Body of pancreas (tissue), 4 donors: Measurements from ENCODE around the gene RBMS1.

ENCODE experiments used
- CTCF ChIP-seq, 7 experiments: fragments of 450-650 bp in 4 of 7; fragments of 200-600 bp in 3 of 7; sonication (generic) in 3 of 7; IDR thresholded peaks; one replicate each; pipeline ENCODE4 v1.5.1; 2016 to 2019; ENCODE audit warnings: antibody characterized with exemption in 7 of 7
- POLR2A ChIP-seq, 3 donors: fragments of 450-650 bp; IDR thresholded peaks; one replicate each; pipeline ENCODE4 v1.6.1; 2016; ENCODE audit warnings: antibody characterized with exemption in 3 of 3, mild to moderate bottlenecking in 2 of 3

GRCh38 chr2:160318218-160318617, 175.4 kb downstream of the RBMS1 start:
- no peak for TF ChIP-seq CTCF (IDR thresholded peaks at IDR 0.05)
- no peak for TF ChIP-seq POLR2A (IDR thresholded peaks at IDR 0.05)
